ENCODE results near the gene MAGT1. TPM values are rescaled to one million over a fixed set of nuclear protein-coding genes. Genes with fewer than 3 reads are reported as not detected.

The MAGT1 gene
- polyA plus RNA-seq, 1 donor (not counting 4 experiments of a cell fraction or from before 2014, with no cell fraction given): 55.4 TPM

GRCh38 chrX:77918568-77918967 lies 23.3 kb upstream of the MAGT1 start:
- Histone ChIP-seq H3K79me2 (ENCODE audit: control insufficient read depth, insufficient read depth, low read length) (no peaks in the 10 kb centered on the region), H4K20me1 (ENCODE audit: control insufficient read depth, extremely low read depth, insufficient read depth, low read length) (no peaks in the 10 kb centered on the region), H3K27me3 (ENCODE audit: control insufficient read depth, extremely low read depth, insufficient read depth, low read length) (no peaks in the 10 kb centered on the region), H3K9me3 (ENCODE audit: control insufficient read depth, low read depth, low read length) (no peaks in the 10 kb centered on the region), H3K27ac (ENCODE audit: control insufficient read depth, insufficient read depth, low read length) (no peak overlapping the region), H2AFZ (ENCODE audit: control insufficient read depth, low read length) (no peak overlapping the region), H3K4me2 (ENCODE audit: control insufficient read depth, extremely low read depth, insufficient read depth, low read depth, low read length) (no peak overlapping the region), H3K4me1 (ENCODE audit: control insufficient read depth, extremely low read depth, insufficient read depth, low read length) (no peaks in the 10 kb centered on the region), H3K36me3 (ENCODE audit: control insufficient read depth in 2 of 2, extremely low read depth in 1 of 2, insufficient read depth in 2 of 2, low read length in 2 of 2) (no peaks in the 10 kb centered on the region), H3K4me3 (ENCODE audit: control insufficient read depth in 2 of 3, extremely low read depth in 1 of 3, insufficient read depth in 2 of 3, low read depth in 1 of 3, low read length in 3 of 3) (no peak overlapping the region), H3K9me1 (ENCODE audit: control insufficient read depth, extremely low read depth, insufficient read depth, low read length) (no peaks in the 10 kb centered on the region), H3K9ac (ENCODE audit: control insufficient read depth, extremely low read depth, insufficient read depth, low read length) (no peak overlapping the region)
- DNase-seq (ENCODE audit: low read depth, low spot score): no peak
- FAIRE-seq: no peak
- dilution Hi-C loops (cut with MboI; ENCODE audit: extremely low pct_ligation_motif_present, low sequenced_read_pairs): no loop called here
- no peak for TF ChIP-seq EZH2 (IDR thresholded peaks at IDR 0.05; ENCODE audit: low read length)
- TF ChIP-seq CTCF (optimal IDR thresholded peaks at IDR 0.05 in 1 of 3, IDR thresholded peaks at IDR 0.05 in 1 of 3, conservative IDR thresholded peaks at IDR 0.05 in 1 of 3; ENCODE audit: extremely low read depth in 1 of 3, insufficient read depth in 2 of 3, low read length in 3 of 3): no peak

- no peak overlapping the region for H3K4me2 ChIP-seq (ENCODE audit: control insufficient read depth, extremely low read depth, insufficient read depth, low read depth, low read length)
- DNase-seq (ENCODE audit: low read depth, low spot score) (no peak), FAIRE-seq (no peak)
- dilution Hi-C loops (cut with MboI; ENCODE audit: extremely low pct_ligation_motif_present, low sequenced_read_pairs): no loop called here
- H3K9ac ChIP-seq (ENCODE audit: control insufficient read depth, extremely low read depth, insufficient read depth, low read length): no peak overlapping the region
- H3K9me3 ChIP-seq (ENCODE audit: control insufficient read depth, low read depth, low read length): no peaks in the 10 kb centered on the region
- no peak overlapping the region for H3K4me3 ChIP-seq (ENCODE audit: control insufficient read depth in 2 of 3, extremely low read depth in 1 of 3, insufficient read depth in 2 of 3, low read depth in 1 of 3, low read length in 3 of 3)
- TF ChIP-seq EZH2 (IDR thresholded peaks at IDR 0.05; ENCODE audit: low read length) (no peak), CTCF (optimal IDR thresholded peaks at IDR 0.05 in 1 of 3, IDR thresholded peaks at IDR 0.05 in 1 of 3, conservative IDR thresholded peaks at IDR 0.05 in 1 of 3; ENCODE audit: extremely low read depth in 1 of 3, insufficient read depth in 2 of 3, low read length in 3 of 3) (no peak)
- H3K36me3 ChIP-seq (ENCODE audit: control insufficient read depth in 2 of 2, extremely low read depth in 1 of 2, insufficient read depth in 2 of 2, low read length in 2 of 2): no peaks in the 10 kb centered on the region
- no peaks in the 10 kb centered on the region for H4K20me1 ChIP-seq (ENCODE audit: control insufficient read depth, extremely low read depth, insufficient read depth, low read length)
- no peaks in the 10 kb centered on the region for H3K4me1 ChIP-seq (ENCODE audit: control insufficient read depth, extremely low read depth, insufficient read depth, low read length)
- H3K27me3 ChIP-seq (ENCODE audit: control insufficient read depth, extremely low read depth, insufficient read depth, low read length): no peaks in the 10 kb centered on the region
- H3K79me2 ChIP-seq (ENCODE audit: control insufficient read depth, insufficient read depth, low read length): no peaks in the 10 kb centered on the region
- H2AFZ ChIP-seq (ENCODE audit: control insufficient read depth, low read length): no peak overlapping the region
- no peak overlapping the region for H3K27ac ChIP-seq (ENCODE audit: control insufficient read depth, insufficient read depth, low read length)
- no peaks in the 10 kb centered on the region for H3K9me1 ChIP-seq (ENCODE audit: control insufficient read depth, extremely low read depth, insufficient read depth, low read length)
These were observed 22.2 kb upstream of the MAGT1 start for GRCh38 chrX:77917294-77917933.
